ENCODE results near the gene WDR45B.

DNA sequence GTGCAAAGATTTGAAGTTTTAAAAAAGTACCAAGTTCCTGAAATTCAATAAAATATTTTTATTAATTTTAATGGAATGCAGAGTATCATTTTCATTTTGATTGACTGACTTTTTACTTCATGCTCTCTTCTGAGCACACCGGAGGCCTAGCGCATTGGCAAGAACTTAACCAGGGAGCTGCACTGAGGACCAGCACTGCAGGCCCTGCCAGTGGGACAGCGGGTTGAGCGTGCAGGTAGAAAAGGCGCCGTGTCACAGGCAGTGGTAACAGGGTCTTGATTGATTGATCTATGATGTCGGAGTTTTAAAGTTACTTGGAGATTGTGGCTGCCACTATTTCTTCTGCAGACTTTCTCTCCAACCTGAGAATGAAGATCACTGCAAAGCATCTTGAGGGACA lies 43.7 kb downstream of the WDR45B start:
- TF ChIP-seq, protein P1, sequence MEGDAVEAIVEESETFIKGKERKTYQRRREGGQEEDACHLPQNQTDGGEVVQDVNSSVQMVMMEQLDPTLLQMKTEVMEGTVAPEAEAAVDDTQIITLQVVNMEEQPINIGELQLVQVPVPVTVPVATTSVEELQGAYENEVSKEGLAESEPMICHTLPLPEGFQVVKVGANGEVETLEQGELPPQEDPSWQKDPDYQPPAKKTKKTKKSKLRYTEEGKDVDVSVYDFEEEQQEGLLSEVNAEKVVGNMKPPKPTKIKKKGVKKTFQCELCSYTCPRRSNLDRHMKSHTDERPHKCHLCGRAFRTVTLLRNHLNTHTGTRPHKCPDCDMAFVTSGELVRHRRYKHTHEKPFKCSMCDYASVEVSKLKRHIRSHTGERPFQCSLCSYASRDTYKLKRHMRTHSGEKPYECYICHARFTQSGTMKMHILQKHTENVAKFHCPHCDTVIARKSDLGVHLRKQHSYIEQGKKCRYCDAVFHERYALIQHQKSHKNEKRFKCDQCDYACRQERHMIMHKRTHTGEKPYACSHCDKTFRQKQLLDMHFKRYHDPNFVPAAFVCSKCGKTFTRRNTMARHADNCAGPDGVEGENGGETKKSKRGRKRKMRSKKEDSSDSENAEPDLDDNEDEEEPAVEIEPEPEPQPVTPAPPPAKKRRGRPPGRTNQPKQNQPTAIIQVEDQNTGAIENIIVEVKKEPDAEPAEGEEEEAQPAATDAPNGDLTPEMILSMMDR (IDR thresholded peaks at IDR 0.05): no peak
- TF ChIP-seq ZFX (IDR thresholded peaks at IDR 0.05; ENCODE audit: borderline replicate concordance): no peak
